WI38 (cell line): ENCODE measurements around the gene JAKMIP1.

ENCODE experiments used
- H3K4me3 ChIP-seq: 2 replicates; pipeline ENCODE4 v1.5.1; 2011; ENCODE audit warnings: low read depth, mild to moderate bottlenecking, control low read depth, low read length
- CTCF ChIP-seq: IDR thresholded peaks from 2 replicates; pipeline ENCODE4 v1.5.1; 2012; ENCODE audit warnings: low read depth, mild to moderate bottlenecking, control low read depth, low read length

JAKMIP1 gene

DNA sequence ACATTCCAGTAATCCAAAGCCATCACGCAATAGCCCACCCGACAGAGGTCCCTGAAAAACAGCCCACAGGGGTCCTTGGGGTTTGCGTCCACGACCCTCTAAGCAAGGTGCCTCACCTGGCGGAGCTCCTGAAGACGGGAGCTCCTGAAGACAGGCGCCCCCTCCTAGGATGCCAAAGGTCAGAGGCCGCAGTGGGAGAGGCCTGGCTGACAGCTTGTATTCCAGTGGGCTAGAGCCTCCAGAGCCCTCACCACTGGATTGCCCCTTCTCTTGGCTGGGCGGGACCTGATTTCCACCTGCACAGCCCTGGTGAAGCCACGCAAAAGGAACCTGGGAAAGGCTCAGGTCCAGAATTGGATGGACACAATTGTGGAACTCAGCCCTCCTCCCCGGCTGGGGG is 39.6 kb upstream of the JAKMIP1 start:
- no peak overlapping the region for H3K4me3 ChIP-seq
- no peak for TF ChIP-seq CTCF

DNA sequence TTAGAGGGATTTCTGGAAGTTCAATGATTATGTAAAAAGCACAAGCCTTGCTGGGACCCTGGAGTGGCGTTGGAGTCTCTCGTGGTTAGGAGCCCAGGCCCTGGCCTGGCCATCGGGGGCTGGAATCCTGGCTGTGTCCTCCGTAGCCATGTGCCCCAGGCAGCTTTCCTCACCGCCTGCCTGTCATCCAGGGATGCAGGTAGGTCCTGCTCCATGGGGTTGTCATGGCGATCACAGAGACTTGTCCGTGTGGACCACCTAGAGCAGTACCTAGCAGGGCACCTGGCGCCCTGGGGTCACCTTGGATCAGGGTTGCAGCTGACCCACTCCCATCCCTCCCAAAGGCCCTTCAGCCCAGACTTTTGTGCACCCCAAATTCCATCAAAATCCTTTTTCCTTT is 39.1 kb upstream of the JAKMIP1 start:
- H3K4me3 ChIP-seq: no peak overlapping the region
- TF ChIP-seq CTCF: no peak

- H3K4me3 ChIP-seq: no peak overlapping the region
- TF ChIP-seq CTCF: no peak
These were observed 36.6 kb upstream of the JAKMIP1 start for GRCh38 chr4:6236816-6237390.

- no peak for TF ChIP-seq CTCF
- no peak overlapping the region for H3K4me3 ChIP-seq
These were observed 35.7 kb upstream of the JAKMIP1 start for GRCh38 chr4:6235901-6236640.

DNA sequence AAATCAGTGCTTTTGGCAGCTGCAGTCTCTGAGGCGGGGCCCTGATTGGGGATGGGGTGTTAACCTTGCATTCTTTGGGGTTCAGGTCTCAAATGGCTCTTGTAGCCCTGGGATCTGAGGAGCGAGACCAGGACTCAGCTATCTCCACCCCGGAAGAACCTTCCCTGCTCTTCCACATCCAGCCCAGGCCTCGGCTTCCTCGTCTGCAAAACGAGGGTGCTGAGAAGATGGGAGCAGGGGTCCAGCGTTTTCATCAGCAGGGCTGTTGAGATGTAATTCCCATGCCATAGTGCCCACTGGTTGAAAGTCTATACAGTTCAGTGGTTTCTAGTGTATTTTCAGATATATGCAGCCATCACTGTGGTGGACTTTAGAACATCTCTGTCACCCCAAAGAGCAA is 34.7 kb upstream of the JAKMIP1 start:
- no peak overlapping the region for H3K4me3 ChIP-seq
- no peak for TF ChIP-seq CTCF

DNA sequence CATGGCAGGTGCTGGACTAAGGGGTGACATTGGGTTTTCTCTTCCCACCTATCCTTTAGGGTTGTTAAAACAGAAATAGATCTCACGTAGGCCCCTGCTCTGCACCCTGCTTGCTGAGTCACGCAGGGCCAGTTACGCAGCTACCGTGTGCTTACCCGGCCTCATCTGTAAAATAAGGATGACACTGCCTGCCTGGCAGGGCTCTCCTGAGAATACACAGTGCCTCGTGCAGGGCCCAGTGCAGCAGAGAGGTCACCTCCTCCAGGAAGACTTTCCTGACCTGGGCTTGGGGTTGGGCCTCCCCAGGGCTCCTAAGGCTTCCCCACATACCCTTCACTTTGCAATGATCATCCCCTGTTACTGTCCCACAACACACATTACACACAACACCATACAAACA is 33.6 kb upstream of the JAKMIP1 start:
- H3K4me3 ChIP-seq: no peak overlapping the region
- no peak for TF ChIP-seq CTCF
